ENCODE measurements around the gene CALM1. TPM values are rescaled to one million over a fixed set of nuclear protein-coding genes. Genes with fewer than 3 reads are reported as not detected.

Gene CALM1
- total RNA-seq, 1 experiment from 2014 or later, result 373 TPM

- TF ChIP-seq PRRX2 (CRISPR knock-in tag; IDR thresholded peaks at IDR 0.05) (peak; percentile 84; the same call in 1 of the 2 replicates), CTCF (IDR thresholded peaks at IDR 0.05) (no peak), TEAD4 (CRISPR knock-in tag; IDR thresholded peaks at IDR 0.05) (peak; percentile 63; the same call in 1 of the 2 replicates), FOXP4 (CRISPR knock-in tag; IDR thresholded peaks at IDR 0.05) (peak; percentile 91; the same call in 1 of the 2 replicates), ETV6 (CRISPR knock-in tag; IDR thresholded peaks at IDR 0.05) (peak; percentile 92), SMAD3 (CRISPR knock-in tag; IDR thresholded peaks at IDR 0.05; ENCODE audit: borderline replicate concordance) (no peak), JUN (CRISPR knock-in tag; IDR thresholded peaks at IDR 0.05) (peak; percentile 67; the same call in 1 of the 2 replicates), ELF4 (CRISPR knock-in tag; IDR thresholded peaks at IDR 0.05; ENCODE audit: low read depth) (no peak), SOX15 (CRISPR knock-in tag; IDR thresholded peaks at IDR 0.05) (peak; percentile 80; the same call in 1 of the 2 replicates), SMAD4 (CRISPR knock-in tag; IDR thresholded peaks at IDR 0.05) (0 out of 2 replicates have a peak, but pooled peaks have one; percentile 64), ZNF138 (CRISPR knock-in tag; conservative IDR thresholded peaks at IDR 0.05) (peak; percentile 70; the same call in 1 of the 2 replicates), TP53 (CRISPR knock-in tag; IDR thresholded peaks at IDR 0.05) (peak; percentile 95), CBFB (CRISPR knock-in tag; IDR thresholded peaks at IDR 0.05; ENCODE audit: low read depth) (peak; percentile 95; the same call in 1 of the 2 replicates), MAX (CRISPR knock-in tag; IDR thresholded peaks at IDR 0.05) (peak; percentile 42; the same call in 1 of the 2 replicates), ATF2 (CRISPR knock-in tag; IDR thresholded peaks at IDR 0.05; ENCODE audit: borderline replicate concordance, low read depth) (no peak), TEAD1 (CRISPR knock-in tag; IDR thresholded peaks at IDR 0.05) (peak; percentile 94), RELA (CRISPR knock-in tag; IDR thresholded peaks at IDR 0.05; ENCODE audit: borderline replicate concordance) (0 out of 2 replicates have a peak, but pooled peaks have one; percentile 22), RORB (CRISPR knock-in tag; IDR thresholded peaks at IDR 0.05) (peak; percentile 93), ZNF396 (CRISPR knock-in tag; IDR thresholded peaks at IDR 0.05; ENCODE audit: borderline replicate concordance) (no peak), MYBL2 (CRISPR knock-in tag; IDR thresholded peaks at IDR 0.05) (peak; percentile 68; the same call in 1 of the 2 replicates), ZBTB43 (CRISPR knock-in tag; IDR thresholded peaks at IDR 0.05) (no peak; the same call in 1 of the 2 replicates), ATF1 (CRISPR knock-in tag; IDR thresholded peaks at IDR 0.05) (no peak), ZNF281 (CRISPR knock-in tag; IDR thresholded peaks at IDR 0.05) (0 out of 2 replicates have a peak, but pooled peaks have one; percentile 76), MXD4 (CRISPR knock-in tag; IDR thresholded peaks at IDR 0.05; ENCODE audit: borderline replicate concordance) (no peak), ZNF671 (CRISPR knock-in tag; IDR thresholded peaks at IDR 0.05) (peak; percentile 91; the same call in 1 of the 2 replicates), NFYB (CRISPR knock-in tag; conservative IDR thresholded peaks at IDR 0.05; ENCODE audit: low read depth) (peak; percentile 3; the same call in 1 of the 2 replicates), E2F1 (CRISPR knock-in tag; IDR thresholded peaks at IDR 0.05) (peak; percentile 6; the same call in 1 of the 2 replicates)
These were observed at the start of gene CALM1 (continued) for GRCh38 chr14:90396341-90397339.
